ENCODE results near the gene ANKRD29. TPM values are rescaled to one million over a fixed set of nuclear protein-coding genes. Genes with fewer than 3 reads are reported as not detected.

ANKRD29 gene
- total and polyA plus RNA-seq, 2 of the 4 experiments (the other 2 are of a cell fraction), result 0.18 to 0.31 TPM

- no peak overlapping the region for H3K18ac ChIP-seq (ENCODE audit: low read depth, low read length)
- no peak overlapping the region for H4K8ac ChIP-seq (ENCODE audit: low read depth in 2 of 2, low read length in 2 of 2)
- H3K36me3 ChIP-seq (ENCODE audit: control insufficient read depth, insufficient read depth, low read length), result no peaks in the 10 kb centered on the region
- no peak overlapping the region for H3K9ac ChIP-seq (ENCODE audit: low read depth, low read length)
- H4K91ac ChIP-seq (ENCODE audit: insufficient read depth, low read depth, low read length), result no peak overlapping the region
- H3K4me2 ChIP-seq (ENCODE audit: low read depth, low read length), result no peak overlapping the region
- ATAC-seq (ENCODE audit: low read depth), result no peak
- H2BK20ac ChIP-seq (ENCODE audit: low read depth, low read length), result no peak overlapping the region
- H3K79me1 ChIP-seq (ENCODE audit: low read depth in 1 of 2, low read length in 2 of 2), result no peaks in the 10 kb centered on the region
- no peak overlapping the region for H3K23ac ChIP-seq (ENCODE audit: low read depth, low read length)
- no TSS peak for BruUV-seq (replicated peaks)
- H2BK15ac ChIP-seq (ENCODE audit: low read depth, low read length), result no peak overlapping the region
- H3K4me3 ChIP-seq (ENCODE audit: insufficient read depth, low read depth, low read length), result no peak overlapping the region
- intact Hi-C loops (cut with micrococcal nuclease), result no loop called here
- whole genome bisulfite sequencing, 2 experiments (ENCODE audit: extremely low coverage in 2 of 2, insufficient read length in 1 of 2), result 92% methylated on average over 2 of the region's 5 CpGs; no CpG with 5 or more reads in 1 of the 2 experiments
- peaks cover 6% of the 10 kb centered on the region; the same call in 1 of the 2 replicates for H3K9me1 ChIP-seq (ENCODE audit: insufficient read depth, low read length)
- H2BK5ac ChIP-seq (ENCODE audit: low read depth, low read length, poor library complexity, severe bottlenecking), result no peak overlapping the region
- H4K5ac ChIP-seq (ENCODE audit: low read depth, low read length), result no peak overlapping the region
- H3K4ac ChIP-seq (ENCODE audit: low read depth, low read length), result no peak overlapping the region
- H3K4me1 ChIP-seq (ENCODE audit: control insufficient read depth, insufficient read depth, low read length), result peaks cover 2% of the 10 kb centered on the region; the same call in 1 of the 2 replicates
- in situ Hi-C loops (cut with MboI; ENCODE audit: low sequenced_read_pairs), result no loop called here
- no peak for TF ChIP-seq CHD1 (IDR thresholded peaks at IDR 0.05; ENCODE audit: low read depth, low read length)
- no peak for TF ChIP-seq USF2 (IDR thresholded peaks at IDR 0.05; ENCODE audit: low read depth, low read length)
- no peak for TF ChIP-seq BHLHE40 (IDR thresholded peaks at IDR 0.05; ENCODE audit: low read depth, low read length)
- TF ChIP-seq MAZ (IDR thresholded peaks at IDR 0.05; ENCODE audit: borderline replicate concordance, low read depth, low read length), result no peak
- TF ChIP-seq POLR2A (IDR thresholded peaks at IDR 0.05; ENCODE audit: low read depth, low read length), result no peak
- TF ChIP-seq CEBPB (IDR thresholded peaks at IDR 0.05; ENCODE audit: low read depth, low read length), result no peak
- TF ChIP-seq RAD21 (IDR thresholded peaks at IDR 0.05; ENCODE audit: low read length), result no peak
- TF ChIP-seq NFE2L2 (IDR thresholded peaks at IDR 0.05; ENCODE audit: low read depth, low read length), result no peak
- TF ChIP-seq MAFK (IDR thresholded peaks at IDR 0.05; ENCODE audit: low read depth, low read length), result no peak
- no peak for TF ChIP-seq MXI1 (IDR thresholded peaks at IDR 0.05; ENCODE audit: borderline replicate concordance, low read depth, low read length)
- no peak for TF ChIP-seq CTCF (conservative IDR thresholded peaks at IDR 0.05; ENCODE audit: low read depth, low read length)
- TF ChIP-seq, protein P1, sequence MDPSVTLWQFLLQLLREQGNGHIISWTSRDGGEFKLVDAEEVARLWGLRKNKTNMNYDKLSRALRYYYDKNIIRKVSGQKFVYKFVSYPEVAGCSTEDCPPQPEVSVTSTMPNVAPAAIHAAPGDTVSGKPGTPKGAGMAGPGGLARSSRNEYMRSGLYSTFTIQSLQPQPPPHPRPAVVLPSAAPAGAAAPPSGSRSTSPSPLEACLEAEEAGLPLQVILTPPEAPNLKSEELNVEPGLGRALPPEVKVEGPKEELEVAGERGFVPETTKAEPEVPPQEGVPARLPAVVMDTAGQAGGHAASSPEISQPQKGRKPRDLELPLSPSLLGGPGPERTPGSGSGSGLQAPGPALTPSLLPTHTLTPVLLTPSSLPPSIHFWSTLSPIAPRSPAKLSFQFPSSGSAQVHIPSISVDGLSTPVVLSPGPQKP (IDR thresholded peaks at IDR 0.05; ENCODE audit: borderline replicate concordance, low read depth, low read length), result no peak
- TF ChIP-seq RCOR1 (IDR thresholded peaks at IDR 0.05; ENCODE audit: insufficient replicate concordance, low read length), result no peak
- no peak for TF ChIP-seq SMC3 (IDR thresholded peaks at IDR 0.05; ENCODE audit: low read depth, low read length)
- TF ChIP-seq FOS (IDR thresholded peaks at IDR 0.05; ENCODE audit: low read depth, low read length), result no peak
- TF ChIP-seq RFX5 (IDR thresholded peaks at IDR 0.05; ENCODE audit: low read depth, low read length), result no peak
- peaks cover 2% of the 10 kb centered on the region; the same call in 1 of the 2 replicates for H3K27me3 ChIP-seq (ENCODE audit: control insufficient read depth, insufficient read depth, low read length)
- H3K9me3 ChIP-seq (ENCODE audit: control insufficient read depth, insufficient read depth, low read length), result no peaks in the 10 kb centered on the region
- no peak overlapping the region for H2AK5ac ChIP-seq (ENCODE audit: low read depth, low read length)
- no peaks in the 10 kb centered on the region for H4K20me1 ChIP-seq (ENCODE audit: insufficient read depth, low read length)
- no peak overlapping the region for H3K27ac ChIP-seq (ENCODE audit: insufficient read depth, low read length)
- POLR2A ChIA-PET (ENCODE audit: unreplicated experiment), result no interaction called here
- no peak overlapping the region for H2AFZ ChIP-seq (replicated peaks; ENCODE audit: low read length, poor library complexity)
- CTCF ChIA-PET, result no interaction called here
- no peak overlapping the region for H2BK120ac ChIP-seq (ENCODE audit: low read depth, low read length)
- no peak overlapping the region for H2AK9ac ChIP-seq (replicated peaks; ENCODE audit: low read depth, low read length, poor library complexity)
- H3K14ac ChIP-seq (replicated peaks; ENCODE audit: low read depth, low read length), result no peak overlapping the region
- DNase-seq, result no peak
- no peak overlapping the region for H3K56ac ChIP-seq (ENCODE audit: extremely low read depth, insufficient read depth, low read length)
- dilution Hi-C loops (cut with HindIII; ENCODE audit: low sequenced_read_pairs, unreplicated experiment), result no loop called here
These were observed 31.4 kb downstream of the ANKRD29 start for GRCh38 chr18:23631312-23631711.

All from IMR-90 (cell line).